HepG2 (cell line): ENCODE data around the gene LBX2. TPM values are rescaled to one million over a fixed set of nuclear protein-coding genes. Genes with fewer than 3 reads are reported as not detected.

Experiments used
- FOXP4 ChIP-seq: sonication (generic); formaldehyde crosslinking; IDR thresholded peaks from 2 replicates; pipeline ENCODE4 v1.4.0; 2020; ENCODE audit warnings: missing genetic modification reagents
- IKZF1 ChIP-seq: fragments of 450-650 bp; IDR thresholded peaks from 2 replicates; pipeline ENCODE4 v1.7.1; 2016
- KLF6 ChIP-seq: IDR thresholded peaks from 2 replicates; pipeline ENCODE4 v1.8.0; 2016; ENCODE audit warnings: missing biosample characterization, missing genetic modification reagents
- SNAPC4 ChIP-seq: sonication (generic); formaldehyde crosslinking; IDR thresholded peaks from 2 replicates; pipeline ENCODE4 v1.4.0; 2020; ENCODE audit warnings: mild to moderate bottlenecking, missing genetic modification reagents
- SOX5 ChIP-seq: IDR thresholded peaks from 2 replicates; pipeline ENCODE4 v1.6.1; 2016; ENCODE audit warnings: borderline replicate concordance
- SPEN ChIP-seq: sonication (generic); formaldehyde crosslinking; IDR thresholded peaks from 2 replicates; pipeline ENCODE4 v1.5.1; 2020; ENCODE audit warnings: low read depth, mild to moderate bottlenecking, missing genetic modification reagents
- TIGD3 ChIP-seq: sonication (generic); formaldehyde crosslinking; IDR thresholded peaks from 2 replicates; pipeline ENCODE4 v1.5.1; 2020; ENCODE audit warnings: mild to moderate bottlenecking, missing genetic modification reagents, borderline replicate concordance
- ZMYM3 ChIP-seq: sonication (generic); formaldehyde crosslinking; IDR thresholded peaks from 2 replicates; pipeline ENCODE4 v1.5.1; 2020; ENCODE audit warnings: mild to moderate bottlenecking, missing genetic modification reagents
- ZNF256 ChIP-seq: sonication (generic); formaldehyde crosslinking; conservative IDR thresholded peaks from 2 replicates; pipeline ENCODE4 v1.4.0; 2020; ENCODE audit warnings: missing genetic modification reagents
- ZNF318 ChIP-seq: sonication (generic); formaldehyde crosslinking; IDR thresholded peaks from 2 replicates; pipeline ENCODE4 v1.4.0; 2020; ENCODE audit warnings: mild to moderate bottlenecking, missing genetic modification reagents
- ZNF768 ChIP-seq: sonication (generic); formaldehyde crosslinking; IDR thresholded peaks from 2 replicates; pipeline ENCODE4 v1.4.0; 2020; ENCODE audit warnings: missing genetic modification reagents
- polyA plus RNA-seq, 8 experiments: library from polyadenylated mRNA; depleted of rRNA in 3 of 8; stranded (reverse) in 7 of 8; unstranded in 1 of 8; fragments of >200 nt; fragmentation: Illumina TruSeq in 4 of 8; extraction: Trizol in 4 of 8; gene quantifications; 2 replicates each; pipeline versions ENCODE4 v1.2.1 to v1.2.3, GENCODE V29; 2011 to 2016; ENCODE audit warnings: low read depth in 4 of 8, missing spikeins in 1 of 8, mixed read lengths in 1 of 8; ENCODE audit not compliant: insufficient read depth in 1 of 8
- total RNA-seq, 5 experiments: library from RNA; depleted of rRNA; stranded (reverse); fragments of >200 nt; fragmentation: Illumina TruSeq; extraction: Trizol; gene quantifications; 2 replicates each; pipeline ENCODE4 v1.2.3, GENCODE V29; 2016; ENCODE audit warnings: low read depth in 1 of 5

LBX2 gene
- total and polyA plus RNA-seq, 2 of the 13 experiments (the other 11 are each of a cell fraction or from before 2014, with no cell fraction given), result 6.4 to 8.1 TPM

- TF ChIP-seq SNAPC4 (CRISPR knock-in tag) (peak; percentile 62), TIGD3 (CRISPR knock-in tag) (peak; percentile 21; the same call in 1 of the 2 replicates), FOXP4 (CRISPR knock-in tag) (peak; percentile 78), ZNF256 (CRISPR knock-in tag) (0 out of 2 replicates have a peak, but pooled peaks have one; percentile 70), SPEN (CRISPR knock-in tag) (peak; percentile 93), SOX5 (CRISPR knock-in tag) (peak; percentile 75), IKZF1 (no peak), ZNF768 (CRISPR knock-in tag) (peak; percentile 80), ZMYM3 (CRISPR knock-in tag) (peak; percentile 37; the same call in 1 of the 2 replicates), ZNF318 (CRISPR knock-in tag) (peak; percentile 87; the same call in 1 of the 2 replicates), KLF6 (peak; percentile 50)
These were observed 7.9 kb upstream of the LBX2 start, which contains the start of gene PCGF1 (continued) for GRCh38 chr2:74507145-74507925.
